Measurements from ENCODE around the gene MMP25. TPM values are rescaled to one million over a fixed set of nuclear protein-coding genes. Genes with fewer than 3 reads are reported as not detected.

MMP25 gene
- total RNA-seq, 4 donors from 2014 or later: 0.49 to 1.6 (median 0.70) TPM

- TF ChIP-seq CTCF (IDR thresholded peaks at IDR 0.05): no peak
- TF ChIP-seq POLR2A (IDR thresholded peaks at IDR 0.05): no peak
- peak overlapping the region in 1 of 3 donors; percentile 44 for H3K27ac ChIP-seq
- H3K36me3 ChIP-seq: no peaks in the 10 kb centered on the region
- WGBS, 2 donors: 80 to 82% methylated on average over 17 of the region's 17 CpGs
- DNase-seq: no peak
- no peaks in the 10 kb centered on the region for H3K9me3 ChIP-seq
- no peaks in the 10 kb centered on the region for H3K27me3 ChIP-seq
- peaks cover 7 to 17% of the 10 kb centered on the region in 2 donors for H3K4me1 ChIP-seq
- intact Hi-C loops (cut with DNase I): no loop called here
- no peak overlapping the region for H3K4me3 ChIP-seq (replicated peaks in 1 of 3)
Measured at GRCh38 chr16:3085868-3086595, 39.7 kb downstream of the MMP25 start.

- intact Hi-C loops (cut with DNase I): no loop called here
- Histone ChIP-seq H3K4me1 (peaks cover 7 to 17% of the 10 kb centered on the region in 2 donors), H3K27me3 (no peaks in the 10 kb centered on the region), H3K36me3 (no peaks in the 10 kb centered on the region), H3K27ac (peak overlapping the region in 2 of 3 donors; percentile 44 to 55), H3K9me3 (no peaks in the 10 kb centered on the region), H3K4me3 (replicated peaks in 1 of 3) (no peak overlapping the region)
- WGBS, 2 donors: 73 to 80% methylated on average over 1 to 12 of the region's 14 CpGs
- no peak for DNase-seq
- TF ChIP-seq POLR2A (IDR thresholded peaks at IDR 0.05) (no peak), CTCF (IDR thresholded peaks at IDR 0.05) (no peak)
Measured at GRCh38 chr16:3086596-3087242, 40.4 kb downstream of the MMP25 start.

GRCh38 chr16:3087243-3088235, 41.2 kb downstream of the MMP25 start:
- no peaks in the 10 kb centered on the region for H3K36me3 ChIP-seq
- peaks cover 7 to 17% of the 10 kb centered on the region in 2 donors for H3K4me1 ChIP-seq
- intact Hi-C loops (cut with DNase I): no loop called here
- TF ChIP-seq POLR2A (IDR thresholded peaks at IDR 0.05): no peak
- peak in 1 of 6 experiments; percentile 12 for TF ChIP-seq CTCF (IDR thresholded peaks at IDR 0.05)
- peak overlapping the region in 2 of 3 donors; percentile 44 to 55 for H3K27ac ChIP-seq
- DNase-seq: peak in 1 of 2 donors; percentile 26
- no peaks in the 10 kb centered on the region for H3K27me3 ChIP-seq
- no peaks in the 10 kb centered on the region for H3K9me3 ChIP-seq
- no peak overlapping the region for H3K4me3 ChIP-seq (replicated peaks in 1 of 3)
- 47 to 51% methylated on average over 14 to 16 of the region's 18 CpGs for WGBS, 2 donors

GRCh38 chr16:3088450-3088849, 42.1 kb downstream of the MMP25 start:
- H3K27ac ChIP-seq: no peak overlapping the region
- WGBS, 2 donors: 29 to 43% methylated on average over 7 of the region's 7 CpGs
- intact Hi-C loops (cut with DNase I): no loop called here
- peak; percentile 60 to 79 for DNase-seq
- TF ChIP-seq POLR2A (IDR thresholded peaks at IDR 0.05) (no peak), CTCF (IDR thresholded peaks at IDR 0.05) (no peak)
- H3K4me3 ChIP-seq (replicated peaks in 1 of 3): no peak overlapping the region
- no peaks in the 10 kb centered on the region for H3K9me3 ChIP-seq
- peaks cover 7 to 17% of the 10 kb centered on the region in 2 donors for H3K4me1 ChIP-seq
- no peaks in the 10 kb centered on the region for H3K36me3 ChIP-seq
- no peaks in the 10 kb centered on the region for H3K27me3 ChIP-seq
